Ovary (tissue), 9 donors: Measurements from ENCODE around the gene PLPP2. TPM values are rescaled to one million over a fixed set of nuclear protein-coding genes. Genes with fewer than 3 reads are reported as not detected.

Experiments used
- DNase-seq, 5 donors: peaks; one replicate each; pipeline ENCODE4 v3.0.0-alpha.2; 2019 to 2020
- H3K27ac ChIP-seq, 2 donors: fragments of 200-600 bp; one replicate each; pipeline versions ENCODE4 v1.5.1 to v1.8.0; 2019 to 2022
- H3K27me3 ChIP-seq: fragments of 200-600 bp; one replicate; pipeline ENCODE4 v1.8.0; 2022
- H3K36me3 ChIP-seq: fragments of 200-600 bp; sonication (generic); one replicate; pipeline ENCODE4 v1.5.1; 2019
- H3K4me1 ChIP-seq: one replicate; pipeline ENCODE4 v1.8.1; 2013; ENCODE audit warnings: mild to moderate bottlenecking, moderate library complexity; ENCODE audit not compliant: insufficient read depth
- H3K4me3 ChIP-seq: fragments of 200-600 bp; sonication (generic); one replicate; pipeline ENCODE4 v1.5.1; 2017
- H3K9me3 ChIP-seq, 2 donors: fragments of 200-600 bp in 1 of 2; sonication (generic) in 1 of 2; one replicate each; pipeline versions ENCODE4 v1.5.1 to v1.8.1; 2013 to 2019; ENCODE audit warnings: mild to moderate bottlenecking in 1 of 2, moderate library complexity in 1 of 2
- EP300 ChIP-seq: sonication (generic); formaldehyde crosslinking; IDR thresholded peaks from one replicate; pipeline ENCODE4 v1.6.1; 2017; ENCODE audit warnings: antibody characterized with exemption
- POLR2A ChIP-seq: fragments of 450-650 bp; IDR thresholded peaks from one replicate; pipeline ENCODE4 v1.6.1; 2017; ENCODE audit warnings: antibody characterized with exemption, mild to moderate bottlenecking, moderate library complexity
- WGBS, 3 donors: extraction: QIAGEN DNeasy Blood & Tissue Kit in 1 of 3; methylation state at CpG; one replicate each; pipeline versions ENCODE4 v1.1.5 to v1.1.7; 2013 to 2017; 5-methylcytosine and 5-hydroxymethylcytosine counted together
- intact Hi-C, 4 donors: fragments of 100-400 bp; cut with DNase I; formaldehyde crosslinking; loops; one replicate each; pipeline versions ENCODE4 v1.11.0 to v1.15.1; 2022 to 2023
- polyA plus RNA-seq, 2 donors: library from polyadenylated mRNA; stranded (reverse); fragments of 200-250 nt in 1 of 2; fragments of 350-450 nt in 1 of 2; fragmentation: Illumina TruSeq in 1 of 2; extraction: RNeasy Lipid Tissue Mini Kit (QIAGEN cat#74804) in 1 of 2; gene quantifications; one replicate each; pipeline ENCODE4 v1.2.3, GENCODE V29; 2013 to 2014
- total RNA-seq, 7 donors: library from RNA; depleted of rRNA in 2 of 7; stranded (reverse); fragments of >200 nt in 2 of 7; fragmentation: NEBNext Ultra II Directional in 3 of 7; extraction: Animal tissue kit (Norgen Biotek cat#: 25700) in 3 of 7; gene quantifications; one replicate each; pipeline versions ENCODE4 v1.1.0 to v1.2.4, GENCODE V29; 2016 to 2023
- TF ChIP-seq, protein P1 (sequence below), 3 donors: fragments of 450-650 bp in 2 of 3; fragments of 200-600 bp in 1 of 3; IDR thresholded peaks; one replicate each; pipeline versions ENCODE4 v1.5.1 to v1.8.0; 2016 to 2022; ENCODE audit warnings: antibody characterized with exemption in 3 of 3, mild to moderate bottlenecking in 1 of 3
- donor health status: DM: no; HTN: no; CAD: no; lungs with moderate emphysema.
- donor health status: DM: no; HTN: no; CAD: no.
- donor health status: Bipolar disorder and iron deficiency.
- donor health status: DM: yes; HTN: yes; CAD: no.
- donor health status: DM: no; HTN: no; CAD: no.
- donor health status: DM: yes; HTN: yes; CAD: no.

Gene PLPP2
- total and polyA plus RNA-seq, 9 donors, result 0.68 to 75.0 (median 5.9) TPM

DNA sequence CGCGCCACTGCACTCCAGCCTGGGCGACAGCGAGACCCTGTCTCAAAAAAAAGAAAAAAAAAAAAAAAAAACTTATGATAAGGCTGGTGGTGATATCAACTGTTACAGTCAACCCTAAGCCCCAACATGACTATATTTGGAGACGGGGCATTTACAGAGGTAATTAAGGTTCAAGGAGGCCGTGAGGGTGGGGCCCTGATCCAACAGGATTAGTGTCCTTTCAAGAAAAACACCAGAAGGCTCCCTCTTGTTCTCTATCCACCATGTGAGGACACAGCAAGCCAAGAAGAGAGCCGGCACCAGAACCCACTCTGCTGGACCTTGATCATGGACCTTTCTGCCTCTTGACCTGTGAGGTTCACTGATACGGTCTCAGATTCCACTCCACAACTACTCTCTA is 39.3 kb upstream of the PLPP2 start:
- intact Hi-C loops, result no loop called here
- WGBS, 3 donors, result 97 to 99% (median 98%) methylated on average over 8 of the region's 8 CpGs
- DNase-seq, result no peak
- Histone ChIP-seq H3K27ac (no peak overlapping the region), H3K4me3 (no peak overlapping the region), H3K4me1 (peaks cover 1% of the 10 kb centered on the region), H3K36me3 (peaks cover 3% of the 10 kb centered on the region), H3K9me3 (no peaks in the 10 kb centered on the region), H3K27me3 (no peaks in the 10 kb centered on the region)
- no peak for TF ChIP-seq POLR2A

DNA sequence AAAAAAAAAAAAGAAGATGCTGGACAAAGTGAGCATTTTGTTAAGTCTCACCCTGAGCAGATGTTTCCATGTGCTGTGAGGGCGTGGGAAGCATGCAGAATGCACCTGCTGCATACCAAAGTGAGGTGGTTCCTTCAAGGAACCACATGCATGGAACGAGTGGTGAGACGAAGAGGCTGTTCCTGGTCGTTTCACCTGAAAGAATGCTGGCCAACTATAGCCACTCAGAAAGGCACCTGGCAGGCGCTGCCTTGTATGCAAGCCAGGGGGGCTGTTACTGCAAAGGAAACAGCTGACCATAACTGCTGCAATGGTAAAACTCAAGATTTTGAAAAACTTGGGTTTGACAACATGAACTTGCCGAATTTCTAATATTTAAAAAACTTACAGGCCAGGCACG is 38.7 kb upstream of the PLPP2 start:
- Histone ChIP-seq H3K4me3 (no peak overlapping the region), H3K9me3 (no peaks in the 10 kb centered on the region), H3K4me1 (no peaks in the 10 kb centered on the region), H3K27me3 (no peaks in the 10 kb centered on the region), H3K36me3 (peaks cover 3% of the 10 kb centered on the region), H3K27ac (no peak overlapping the region)
- no peak for DNase-seq
- intact Hi-C loops, result no loop called here
- 93 to 98% (median 96%) methylated on average over 7 of the region's 7 CpGs for WGBS, 3 donors
- no peak for TF ChIP-seq POLR2A
- TF ChIP-seq, protein P1, sequence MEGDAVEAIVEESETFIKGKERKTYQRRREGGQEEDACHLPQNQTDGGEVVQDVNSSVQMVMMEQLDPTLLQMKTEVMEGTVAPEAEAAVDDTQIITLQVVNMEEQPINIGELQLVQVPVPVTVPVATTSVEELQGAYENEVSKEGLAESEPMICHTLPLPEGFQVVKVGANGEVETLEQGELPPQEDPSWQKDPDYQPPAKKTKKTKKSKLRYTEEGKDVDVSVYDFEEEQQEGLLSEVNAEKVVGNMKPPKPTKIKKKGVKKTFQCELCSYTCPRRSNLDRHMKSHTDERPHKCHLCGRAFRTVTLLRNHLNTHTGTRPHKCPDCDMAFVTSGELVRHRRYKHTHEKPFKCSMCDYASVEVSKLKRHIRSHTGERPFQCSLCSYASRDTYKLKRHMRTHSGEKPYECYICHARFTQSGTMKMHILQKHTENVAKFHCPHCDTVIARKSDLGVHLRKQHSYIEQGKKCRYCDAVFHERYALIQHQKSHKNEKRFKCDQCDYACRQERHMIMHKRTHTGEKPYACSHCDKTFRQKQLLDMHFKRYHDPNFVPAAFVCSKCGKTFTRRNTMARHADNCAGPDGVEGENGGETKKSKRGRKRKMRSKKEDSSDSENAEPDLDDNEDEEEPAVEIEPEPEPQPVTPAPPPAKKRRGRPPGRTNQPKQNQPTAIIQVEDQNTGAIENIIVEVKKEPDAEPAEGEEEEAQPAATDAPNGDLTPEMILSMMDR (IDR thresholded peaks at IDR 0.05), result no peak
- TF ChIP-seq EP300, result no peak

DNA sequence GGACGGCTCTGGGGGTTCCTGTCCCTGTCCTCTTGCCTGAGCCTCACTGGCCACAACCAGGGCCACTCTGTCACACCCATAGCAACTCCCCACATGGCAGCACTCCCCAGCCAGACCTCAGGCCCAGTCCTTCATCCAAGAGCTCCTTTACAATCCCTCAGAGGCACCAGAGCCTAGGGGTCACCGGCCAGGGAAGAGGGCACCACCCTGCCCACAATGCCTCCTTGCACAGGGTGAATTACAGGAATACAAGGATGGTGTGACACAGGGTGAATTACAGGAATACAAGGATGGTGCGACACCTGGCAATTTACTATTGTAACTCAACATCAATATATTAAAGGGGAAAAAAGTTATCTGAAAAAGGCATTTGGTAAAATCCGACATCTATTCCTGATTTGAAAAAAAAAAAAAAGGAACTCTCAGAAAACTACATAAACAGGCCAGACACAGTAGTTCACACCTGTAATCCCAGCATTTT is 36.9 kb upstream of the PLPP2 start:
- intact Hi-C loops, result no loop called here
- no peaks in the 10 kb centered on the region for H3K4me1 ChIP-seq
- no peaks in the 10 kb centered on the region for H3K9me3 ChIP-seq
- H3K27ac ChIP-seq, result no peak overlapping the region
- no peak for DNase-seq
- TF ChIP-seq EP300 (no peak), POLR2A (no peak)
- no peak overlapping the region for H3K4me3 ChIP-seq
- no peaks in the 10 kb centered on the region for H3K27me3 ChIP-seq
- H3K36me3 ChIP-seq, result peaks cover 3% of the 10 kb centered on the region
- 93 to 98% (median 98%) methylated on average over 4 of the region's 4 CpGs for WGBS, 3 donors

DNA sequence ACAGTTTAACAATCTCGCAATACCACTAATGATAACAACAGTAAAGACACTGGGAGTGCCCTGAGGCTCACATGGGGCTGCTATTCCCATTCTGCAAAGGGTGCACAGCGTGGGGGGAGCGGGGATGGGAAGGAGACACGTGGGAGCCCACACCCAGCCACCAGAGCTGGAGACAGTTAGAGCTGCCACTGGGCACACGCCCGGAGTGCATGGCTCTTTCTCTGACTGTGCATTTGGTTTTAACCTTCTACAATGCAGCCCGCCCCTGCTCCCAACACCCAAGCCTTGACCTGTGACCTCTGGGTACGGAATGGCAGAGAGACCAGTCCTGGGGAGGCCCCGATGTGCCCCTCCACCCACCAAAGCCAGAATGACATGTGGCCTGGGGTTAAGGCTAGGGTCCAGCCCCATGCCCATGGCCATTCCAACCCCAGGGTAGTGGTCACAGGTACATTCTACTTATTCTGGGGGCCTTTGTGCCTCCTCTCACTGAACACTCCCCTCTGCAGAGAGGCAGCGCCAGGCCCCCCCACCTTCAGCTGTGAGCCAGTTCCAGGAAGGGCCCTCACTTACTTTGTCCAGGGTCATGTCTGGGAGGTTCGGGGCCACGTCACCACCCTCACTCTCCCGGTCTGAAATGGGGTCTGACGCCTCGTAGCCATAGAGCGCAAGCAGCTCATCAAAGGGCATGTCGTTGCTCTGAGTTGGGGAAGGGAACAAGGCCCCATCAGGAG is 36.3 kb upstream of the PLPP2 start:
- H3K36me3 ChIP-seq, result peaks cover 3% of the 10 kb centered on the region
- intact Hi-C loops, result no loop called here
- H3K27ac ChIP-seq, result no peak overlapping the region
- WGBS, 3 donors, result 92 to 98% (median 96%) methylated on average over 15 to 17 of the region's 17 CpGs
- no peak for DNase-seq
- no peaks in the 10 kb centered on the region for H3K4me1 ChIP-seq
- H3K27me3 ChIP-seq, result no peaks in the 10 kb centered on the region
- no peak overlapping the region for H3K4me3 ChIP-seq
- H3K9me3 ChIP-seq, result no peaks in the 10 kb centered on the region
- no peak for TF ChIP-seq EP300
- no peak for TF ChIP-seq POLR2A
- TF ChIP-seq, protein P1 (IDR thresholded peaks at IDR 0.05), result no peak

DNA sequence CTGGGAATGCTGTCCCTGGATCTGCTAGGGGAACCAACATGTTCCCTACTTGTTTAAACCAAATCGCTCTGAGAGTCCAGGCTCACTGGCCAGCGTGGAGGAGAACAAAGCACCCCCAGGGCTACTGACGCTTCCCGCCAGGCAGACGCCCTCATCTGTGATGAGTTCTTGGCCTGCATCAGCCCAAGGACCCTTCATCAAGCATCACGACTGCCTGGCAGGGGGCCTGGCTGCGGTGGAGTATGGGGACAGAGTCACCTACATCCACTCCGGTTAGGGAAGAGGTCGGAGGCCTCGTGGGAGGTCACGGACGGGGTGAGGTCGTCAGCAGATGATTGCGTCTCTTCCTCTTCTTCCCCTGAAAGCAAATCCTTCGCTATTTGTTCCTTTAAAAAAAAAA is 35.7 kb upstream of the PLPP2 start:
- intact Hi-C loops, result no loop called here
- Histone ChIP-seq H3K4me1 (no peaks in the 10 kb centered on the region), H3K27ac (no peak overlapping the region), H3K36me3 (peaks cover 3% of the 10 kb centered on the region), H3K27me3 (no peaks in the 10 kb centered on the region), H3K4me3 (no peak overlapping the region), H3K9me3 (no peaks in the 10 kb centered on the region)
- WGBS, 3 donors, result 91 to 92% (median 92%) methylated on average over 15 of the region's 15 CpGs
- TF ChIP-seq EP300 (no peak), POLR2A (no peak)
- TF ChIP-seq, protein P1 (IDR thresholded peaks at IDR 0.05), result no peak
- no peak for DNase-seq
